A673 (cell line): ENCODE data around the gene CHRM2. TPM values are rescaled to one million over a fixed set of nuclear protein-coding genes. Genes with fewer than 3 reads are reported as not detected.

Experiments used
- BruUV-seq: library from RNA; stranded (reverse); fragments of 400-500 nt; replicated peaks from 2 replicates; lab custom pipeline; 2021; lab: Mats Ljungman, UMichigan
- CTCF ChIA-PET: fragments of 300-600 bp; sonication (Branson Sonifier 250); formaldehyde crosslinking; loops from one replicate; lab custom pipeline; 2022; ENCODE audit warnings: antibody characterized with exemption; lab: Charles Lee
- POLR2A ChIA-PET: fragments of 300-600 bp; sonication (Branson Sonifier 250); formaldehyde crosslinking; loops from one replicate; lab custom pipeline; 2022; ENCODE audit warnings: antibody characterized with exemption; ENCODE audit not compliant: low non-redundant PET; lab: Charles Lee
- DNase-seq: peaks from one replicate; pipeline ENCODE4 v3.0.0-alpha.2; 2015; ENCODE audit warnings: low spot score
- H3K27ac ChIP-seq: fragments of 200-600 bp; sonication (generic); 2 replicates; pipeline ENCODE4 v1.5.1; 2016; ENCODE audit warnings: mixed run types, low read depth, mild to moderate bottlenecking, mixed read lengths, antibody characterized with exemption, low read length; ENCODE audit not compliant: poor library complexity, severe bottlenecking
- H3K27me3 ChIP-seq: fragments of 200-600 bp; sonication (generic); replicated peaks from 2 replicates; pipeline ENCODE4 v1.6.1; 2017; ENCODE audit warnings: mixed run types, low read depth, mild to moderate bottlenecking, mixed read lengths, antibody characterized with exemption, low read length; ENCODE audit not compliant: insufficient read depth, poor library complexity
- H3K36me3 ChIP-seq: fragments of 200-600 bp; sonication (generic); 2 replicates; pipeline ENCODE4 v1.6.1; 2016; ENCODE audit warnings: mixed run types, mild to moderate bottlenecking, mixed read lengths, antibody characterized with exemption, low read length; ENCODE audit not compliant: insufficient read depth, poor library complexity, severe bottlenecking
- H3K4me1 ChIP-seq: fragments of 200-600 bp; sonication (generic); 2 replicates; pipeline ENCODE4 v1.6.1; 2017; ENCODE audit warnings: mixed run types, mild to moderate bottlenecking, mixed read lengths, antibody characterized with exemption, low read length; ENCODE audit not compliant: insufficient read depth, poor library complexity, severe bottlenecking
- H3K4me3 ChIP-seq: fragments of 200-600 bp; sonication (generic); 2 replicates; pipeline ENCODE4 v1.5.1; 2016; ENCODE audit warnings: low read depth, mixed run types, mild to moderate bottlenecking, mixed read lengths, low read length; ENCODE audit not compliant: poor library complexity, severe bottlenecking
- H3K9me3 ChIP-seq: fragments of 200-600 bp; sonication (generic); 2 replicates; pipeline ENCODE4 v1.6.1; 2016; ENCODE audit warnings: mixed run types, low read depth, mild to moderate bottlenecking, mixed read lengths, antibody characterized with exemption, low read length; ENCODE audit not compliant: poor library complexity, severe bottlenecking
- EZH2 ChIP-seq: fragments of 200-600 bp; sonication (generic); IDR thresholded peaks from 2 replicates; pipeline ENCODE4 v1.6.1; 2017; ENCODE audit warnings: borderline replicate concordance, low read depth, mild to moderate bottlenecking, mixed read lengths, antibody characterized with exemption, low read length; ENCODE audit not compliant: poor library complexity, severe bottlenecking
- intact Hi-C: fragments of 100-400 bp; cut with micrococcal nuclease; formaldehyde crosslinking; loops from one replicate; pipeline ENCODE4 v1.10.0; 2022; ENCODE audit not compliant: unreplicated experiment
- total RNA-seq: library from RNA; stranded (reverse); gene quantifications from 2 replicates; pipeline ENCODE4 v1.2.3, GENCODE V29; 2021
- TF ChIP-seq, protein P1 (sequence below): fragments of 300-800, 200-600 bp; sonication (generic); conservative IDR thresholded peaks from 2 replicates; pipeline ENCODE4 v1.5.1; 2017; ENCODE audit warnings: low read depth, mild to moderate bottlenecking, antibody characterized with exemption, low read length, moderate library complexity, mixed read lengths

The CHRM2 gene
- total RNA-seq, 1 experiment from 2014 or later: 4.6 TPM

DNA sequence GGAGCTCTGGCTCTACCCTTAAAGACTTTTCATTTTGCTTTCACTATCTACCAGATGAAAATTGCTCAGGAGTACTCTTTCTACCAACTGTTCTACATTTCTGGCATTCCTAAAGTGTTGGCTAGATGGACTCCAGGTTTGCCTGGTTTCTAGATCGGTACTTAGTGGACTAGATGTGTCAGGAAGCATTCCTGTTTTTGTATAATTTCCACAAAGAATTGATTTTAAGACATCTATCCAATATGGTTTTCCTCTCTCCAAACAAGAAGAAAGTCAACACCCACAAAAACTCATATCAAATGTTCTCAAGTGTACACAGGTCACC, 157.7 kb downstream of the CHRM2 start:
- H3K27me3 ChIP-seq: no peaks in the 10 kb centered on the region
- ChIA-PET CTCF (no interaction called here), POLR2A (no interaction called here)
- DNase-seq: no peak
- no peak overlapping the region for H3K4me3 ChIP-seq
- BruUV-seq: no TSS peak
- TF ChIP-seq, protein P1, sequence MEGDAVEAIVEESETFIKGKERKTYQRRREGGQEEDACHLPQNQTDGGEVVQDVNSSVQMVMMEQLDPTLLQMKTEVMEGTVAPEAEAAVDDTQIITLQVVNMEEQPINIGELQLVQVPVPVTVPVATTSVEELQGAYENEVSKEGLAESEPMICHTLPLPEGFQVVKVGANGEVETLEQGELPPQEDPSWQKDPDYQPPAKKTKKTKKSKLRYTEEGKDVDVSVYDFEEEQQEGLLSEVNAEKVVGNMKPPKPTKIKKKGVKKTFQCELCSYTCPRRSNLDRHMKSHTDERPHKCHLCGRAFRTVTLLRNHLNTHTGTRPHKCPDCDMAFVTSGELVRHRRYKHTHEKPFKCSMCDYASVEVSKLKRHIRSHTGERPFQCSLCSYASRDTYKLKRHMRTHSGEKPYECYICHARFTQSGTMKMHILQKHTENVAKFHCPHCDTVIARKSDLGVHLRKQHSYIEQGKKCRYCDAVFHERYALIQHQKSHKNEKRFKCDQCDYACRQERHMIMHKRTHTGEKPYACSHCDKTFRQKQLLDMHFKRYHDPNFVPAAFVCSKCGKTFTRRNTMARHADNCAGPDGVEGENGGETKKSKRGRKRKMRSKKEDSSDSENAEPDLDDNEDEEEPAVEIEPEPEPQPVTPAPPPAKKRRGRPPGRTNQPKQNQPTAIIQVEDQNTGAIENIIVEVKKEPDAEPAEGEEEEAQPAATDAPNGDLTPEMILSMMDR: no peak
- TF ChIP-seq EZH2: no peak
- H3K36me3 ChIP-seq: no peaks in the 10 kb centered on the region
- no peaks in the 10 kb centered on the region for H3K4me1 ChIP-seq
- intact Hi-C loops: no loop called here
- H3K27ac ChIP-seq: no peak overlapping the region
- H3K9me3 ChIP-seq: no peaks in the 10 kb centered on the region

DNA sequence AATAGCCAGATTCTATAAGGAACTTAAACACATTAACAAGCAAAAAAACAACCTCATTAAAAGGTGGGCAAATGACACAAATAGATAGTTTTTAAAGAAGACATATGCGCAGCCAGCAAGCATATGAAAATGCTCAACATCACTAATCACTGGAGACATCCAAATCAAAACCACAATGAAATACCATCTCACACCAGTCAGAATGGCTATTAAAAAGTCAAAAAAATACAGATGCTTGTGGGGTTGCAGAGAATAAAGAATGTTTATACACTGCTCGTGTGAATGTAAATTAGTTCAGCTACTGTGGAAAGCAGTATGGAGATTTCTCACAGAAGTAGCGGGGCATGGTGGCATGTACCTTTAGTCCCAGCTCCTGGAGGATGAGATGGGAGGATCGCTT, 164.0 kb downstream of the CHRM2 start:
- no peaks in the 10 kb centered on the region for H3K27me3 ChIP-seq
- BruUV-seq: no TSS peak
- H3K4me3 ChIP-seq: no peak overlapping the region
- ChIA-PET POLR2A (no interaction called here), CTCF (no interaction called here)
- no peak overlapping the region for H3K27ac ChIP-seq
- TF ChIP-seq, protein P1: no peak
- no peak for TF ChIP-seq EZH2
- no peak for DNase-seq
- no peaks in the 10 kb centered on the region for H3K4me1 ChIP-seq
- no peaks in the 10 kb centered on the region for H3K36me3 ChIP-seq
- H3K9me3 ChIP-seq: no peaks in the 10 kb centered on the region
- intact Hi-C loops: no loop called here

DNA sequence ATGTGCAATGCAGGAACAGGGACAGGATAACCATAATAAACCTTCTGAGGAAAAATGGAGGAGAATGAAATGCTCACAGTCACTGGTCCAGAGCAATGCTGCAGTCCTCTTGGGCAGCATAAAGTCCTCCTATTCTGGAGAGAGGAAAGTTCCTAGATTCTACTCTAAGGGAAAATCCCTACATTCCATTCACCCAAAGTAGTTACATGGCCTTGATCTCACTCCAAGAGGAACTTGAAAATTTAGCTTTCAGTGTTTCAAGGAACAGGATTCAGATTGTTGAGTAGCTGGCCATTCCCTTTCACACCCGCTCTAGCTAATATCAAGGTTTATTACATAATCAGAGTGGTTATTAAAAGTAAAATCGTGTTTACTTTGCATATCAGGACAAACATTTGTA, 168.3 kb downstream of the CHRM2 start:
- no peak for DNase-seq
- H3K27me3 ChIP-seq: no peaks in the 10 kb centered on the region
- H3K4me1 ChIP-seq: no peaks in the 10 kb centered on the region
- BruUV-seq: no TSS peak
- ChIA-PET POLR2A (no interaction called here), CTCF (no interaction called here)
- TF ChIP-seq EZH2: no peak
- TF ChIP-seq, protein P1: no peak
- H3K4me3 ChIP-seq: no peak overlapping the region
- H3K9me3 ChIP-seq: no peaks in the 10 kb centered on the region
- no peaks in the 10 kb centered on the region for H3K36me3 ChIP-seq
- no peak overlapping the region for H3K27ac ChIP-seq
- intact Hi-C loops: no loop called here
